Esophagus squamous epithelium (tissue), 4 donors: ENCODE measurements around the gene FILIP1.

ENCODE experiments used
- CTCF ChIP-seq, 6 experiments: fragments of 450-650 bp in 4 of 6; fragments of 200-600 bp in 2 of 6; sonication (generic) in 2 of 6; IDR thresholded peaks; one replicate each; pipeline ENCODE4 v1.5.1; 2016 to 2019; ENCODE audit warnings: antibody characterized with exemption in 6 of 6, mild to moderate bottlenecking in 4 of 6, moderate library complexity in 4 of 6
- POLR2A ChIP-seq, 4 donors: fragments of 450-650 bp; IDR thresholded peaks; one replicate each; pipeline ENCODE4 v1.6.1; 2017; ENCODE audit warnings: antibody characterized with exemption in 4 of 4, mild to moderate bottlenecking in 4 of 4, moderate library complexity in 3 of 4

- TF ChIP-seq CTCF (IDR thresholded peaks at IDR 0.05) (no peak), POLR2A (IDR thresholded peaks at IDR 0.05) (no peak)
These were observed 117.1 kb downstream of the FILIP1 start for GRCh38 chr6:75376347-75377024.
